ENCODE results near the gene NPTN. TPM values are rescaled to one million over a fixed set of nuclear protein-coding genes. Genes with fewer than 3 reads are reported as not detected.
"Not testable (repeated sequence)": the region's sequence is repeated elsewhere in the genome, so short reads cannot be mapped to it uniquely, and the experiment has no call there.

Gene NPTN
- total RNA-seq, 1 experiment from 2014 or later: 83.3 TPM

DNA sequence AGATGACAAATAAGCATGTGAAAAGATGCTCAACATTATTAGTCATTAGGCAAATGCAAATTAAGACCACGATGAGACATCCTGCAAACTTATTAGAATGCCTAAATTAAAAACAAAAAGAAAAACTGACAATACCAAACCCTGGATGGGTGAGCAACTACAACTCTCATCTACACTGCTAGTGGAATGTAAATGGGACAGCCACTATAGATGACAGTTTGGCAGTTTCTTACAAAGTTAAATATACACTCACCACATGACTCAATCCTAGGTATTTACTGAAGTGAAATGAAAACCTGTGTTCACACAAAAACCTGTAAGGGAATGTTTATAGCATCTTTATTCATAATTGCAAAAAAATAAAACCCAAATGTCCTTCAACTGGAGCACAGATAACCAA is 74.7 kb downstream of the NPTN start:
- no peak for DNase-seq (ENCODE audit: low read depth, low spot score)
- in situ Hi-C loops (cut with HindIII; ENCODE audit: low pct_unique_long_range_greater_than_20kb, low sequenced_read_pairs): no loop called here

DNA sequence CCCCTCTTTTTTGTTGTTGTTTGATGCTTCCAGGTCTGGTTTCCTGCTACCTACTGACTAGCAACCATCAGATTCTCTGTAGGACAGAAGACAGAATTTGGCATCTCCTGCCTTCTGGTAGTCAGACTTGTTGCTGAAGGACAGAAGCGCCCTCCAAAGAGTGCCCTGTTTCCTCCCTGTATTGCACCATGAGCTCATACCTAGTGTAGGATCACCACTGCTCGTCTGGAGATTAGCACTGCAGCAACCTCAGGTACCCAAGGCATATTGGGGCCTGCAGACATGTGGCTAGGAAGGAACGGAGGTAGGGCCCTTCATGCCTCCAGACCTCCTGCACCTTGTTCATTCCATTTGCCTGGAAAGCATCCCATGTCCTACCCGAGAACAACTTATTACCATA is 78.1 kb downstream of the NPTN start:
- DNase-seq (ENCODE audit: low read depth, low spot score): no peak
- in situ Hi-C loops (cut with HindIII; ENCODE audit: low pct_unique_long_range_greater_than_20kb, low sequenced_read_pairs): no loop called here

DNA sequence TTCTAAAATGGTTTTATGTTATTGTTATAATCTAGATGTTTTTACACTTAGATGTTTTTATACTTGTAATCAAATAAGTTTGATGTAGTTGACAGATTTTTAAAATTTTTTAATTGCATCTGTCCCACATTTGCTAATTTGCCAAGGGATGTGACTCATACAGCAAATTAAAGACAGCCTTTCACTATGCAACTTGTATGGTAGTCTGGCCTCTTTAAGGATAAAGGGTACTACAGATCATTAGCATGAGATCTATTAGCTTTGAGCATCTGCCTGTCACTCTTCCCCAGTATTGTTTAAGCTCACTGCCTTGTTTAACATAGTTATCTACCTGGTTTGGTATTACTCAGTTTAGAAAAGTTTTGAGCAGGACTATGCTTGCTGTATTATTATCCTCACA is 83.0 kb downstream of the NPTN start:
- DNase-seq (ENCODE audit: low read depth, low spot score): no peak
- in situ Hi-C loops (cut with HindIII; ENCODE audit: low pct_unique_long_range_greater_than_20kb, low sequenced_read_pairs): no loop called here

DNA sequence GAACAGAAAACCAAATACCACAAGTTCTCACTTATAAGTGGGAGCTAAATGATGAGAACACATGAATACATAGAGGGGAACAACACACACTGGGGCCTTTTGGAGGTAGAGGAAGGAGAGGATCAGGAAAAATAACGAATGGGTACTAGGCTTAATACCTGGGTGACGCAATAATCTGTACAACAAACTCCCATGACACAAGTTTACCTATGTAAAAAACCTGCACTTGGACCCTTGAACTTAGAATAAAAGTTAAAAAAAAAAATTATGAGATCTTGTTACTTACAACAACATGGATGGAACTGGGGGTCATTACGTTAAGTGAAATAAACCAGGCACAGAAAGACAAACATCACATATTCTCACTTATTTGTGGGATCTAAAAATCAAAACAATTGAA is 84.3 kb downstream of the NPTN start:
- in situ Hi-C loops (cut with HindIII; ENCODE audit: low pct_unique_long_range_greater_than_20kb, low sequenced_read_pairs); DNase-seq (ENCODE audit: low read depth, low spot score): not testable (repeated sequence)

DNA sequence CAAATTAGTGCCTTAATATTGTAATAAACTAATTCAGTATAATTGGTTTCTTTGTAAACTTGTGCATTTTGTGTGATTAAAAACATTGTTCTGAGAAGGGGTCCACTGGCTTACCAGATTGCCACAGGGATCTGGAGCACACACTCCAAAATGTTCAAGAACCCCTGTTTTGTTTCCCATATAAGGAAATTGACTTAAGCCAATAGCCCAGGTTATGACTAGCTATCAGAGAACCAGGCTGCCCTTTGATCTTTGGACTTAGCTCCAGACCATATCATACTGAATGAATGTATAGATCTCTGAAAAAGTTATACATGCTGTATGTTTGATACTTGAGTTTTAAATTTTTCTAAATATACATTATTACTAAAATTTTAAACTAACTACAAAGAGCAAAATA is 91.7 kb downstream of the NPTN start:
- DNase-seq (ENCODE audit: low read depth, low spot score): no peak
- in situ Hi-C loops (cut with HindIII; ENCODE audit: low pct_unique_long_range_greater_than_20kb, low sequenced_read_pairs): no loop called here

DNA sequence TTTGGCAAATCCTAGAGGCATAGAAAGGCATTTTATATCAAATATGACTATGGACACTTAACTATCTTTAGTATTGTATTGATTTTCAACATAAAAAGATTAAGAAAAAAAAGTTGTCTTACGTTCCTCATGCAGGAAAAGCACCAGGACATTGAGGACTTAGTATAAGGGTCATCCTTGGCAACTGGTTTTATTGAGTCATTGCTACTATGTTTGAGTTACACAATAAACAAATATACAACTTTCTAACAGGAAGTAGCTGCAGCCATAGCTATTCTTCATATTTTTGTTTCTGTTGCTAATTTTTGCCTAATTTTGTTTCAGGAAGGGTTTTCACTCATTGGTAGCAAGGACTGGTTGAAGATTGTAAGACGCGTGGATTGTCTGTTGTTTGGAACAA is 93.0 kb downstream of the NPTN start:
- in situ Hi-C loops (cut with HindIII; ENCODE audit: low pct_unique_long_range_greater_than_20kb, low sequenced_read_pairs): no loop called here
- DNase-seq (ENCODE audit: low read depth, low spot score): no peak

DNA sequence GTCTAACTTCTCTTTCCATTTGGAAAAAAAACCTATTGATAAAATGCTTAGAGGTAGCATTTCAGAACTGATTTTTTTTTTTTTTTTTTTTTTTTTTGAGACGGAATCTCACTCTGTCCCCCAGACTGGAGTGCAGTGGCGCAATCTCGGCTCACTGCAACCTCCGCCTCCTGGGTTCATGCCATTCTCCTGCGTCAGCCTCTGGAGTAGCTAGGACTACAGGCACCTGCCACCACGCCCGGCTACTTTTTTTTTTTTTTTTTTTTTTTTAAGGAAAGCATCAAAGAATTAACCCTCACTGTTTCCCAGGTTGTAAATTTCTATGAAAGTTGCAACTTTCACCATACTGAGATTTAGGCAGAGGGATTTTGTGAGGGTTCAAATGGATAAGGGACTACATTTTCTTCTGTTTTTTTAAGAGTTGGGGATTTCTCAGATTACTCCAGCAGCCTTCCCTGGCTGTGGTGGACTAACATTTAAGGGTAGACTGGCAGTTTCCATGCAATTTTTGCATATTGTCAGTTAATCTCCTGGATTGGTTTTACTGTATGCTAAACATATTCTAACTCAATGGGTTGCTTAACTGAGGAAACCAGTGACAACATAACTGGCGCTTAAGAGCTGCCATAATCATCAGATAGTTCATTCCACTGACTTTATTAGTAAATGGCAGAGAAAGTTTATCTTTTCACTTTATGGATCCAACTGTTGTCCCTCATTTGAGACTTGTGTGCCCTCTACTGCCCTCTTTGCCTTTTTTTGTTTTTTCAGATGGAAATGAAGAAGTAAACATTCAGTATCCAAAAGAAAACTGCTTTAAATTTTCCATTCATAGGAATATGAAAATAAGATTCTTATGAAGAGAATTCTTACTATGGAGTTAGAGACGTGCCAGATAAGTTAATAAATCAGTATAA is 93.7 kb downstream of the NPTN start:
- in situ Hi-C loops (cut with HindIII; ENCODE audit: low pct_unique_long_range_greater_than_20kb, low sequenced_read_pairs): no loop called here
- DNase-seq (ENCODE audit: low read depth, low spot score): no peak

DNA sequence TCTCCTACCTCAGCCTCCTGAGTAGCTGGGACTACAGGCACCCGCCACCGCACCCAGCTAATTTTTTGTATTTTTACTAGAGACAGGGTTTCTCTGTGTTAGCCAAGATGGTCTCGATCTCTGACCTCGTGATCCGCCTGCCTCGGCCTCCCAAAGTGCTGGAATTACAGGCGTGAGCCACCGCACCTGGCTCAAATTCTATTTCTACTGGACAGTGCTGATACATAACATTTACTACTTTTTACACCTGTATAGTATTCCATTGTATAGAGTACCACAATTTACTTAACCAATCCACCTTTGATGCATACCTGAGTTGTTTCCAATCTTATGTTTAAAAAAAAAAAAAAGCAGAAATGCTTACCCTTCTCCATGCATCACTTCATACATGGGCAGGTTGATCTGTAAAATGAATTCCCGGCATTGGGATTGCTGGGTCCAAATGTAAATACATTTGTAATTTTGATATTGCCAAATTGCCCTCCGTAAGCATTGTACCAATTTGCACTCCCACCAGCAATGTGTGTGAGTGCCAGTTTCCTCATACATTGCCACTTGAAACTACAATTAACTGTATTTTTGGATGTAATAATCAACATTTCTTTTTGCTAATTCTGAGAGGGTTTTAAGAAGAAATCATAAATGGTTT is 94.5 kb downstream of the NPTN start:
- in situ Hi-C loops (cut with HindIII; ENCODE audit: low pct_unique_long_range_greater_than_20kb, low sequenced_read_pairs): no loop called here
- no peak for DNase-seq (ENCODE audit: low read depth, low spot score)

DNA sequence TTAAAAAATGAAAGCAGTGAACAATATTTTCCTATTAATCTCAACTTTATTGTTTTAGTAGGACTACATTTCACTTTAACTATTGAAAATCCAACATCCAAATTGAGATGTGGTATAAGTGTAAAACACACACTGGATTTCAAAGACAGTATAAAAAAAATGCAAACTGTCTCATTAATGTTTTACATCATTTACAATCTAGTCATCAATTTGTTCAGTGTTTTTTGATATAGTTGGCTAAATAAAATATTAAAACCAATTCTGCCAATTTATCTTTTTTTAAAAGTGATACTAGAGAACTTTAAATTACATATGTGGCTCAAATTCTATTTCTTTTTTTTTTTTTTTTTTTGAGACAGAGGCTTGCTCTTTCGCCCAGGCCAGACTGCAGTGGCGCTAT is 95.1 kb downstream of the NPTN start:
- DNase-seq (ENCODE audit: low read depth, low spot score): no peak
- in situ Hi-C loops (cut with HindIII; ENCODE audit: low pct_unique_long_range_greater_than_20kb, low sequenced_read_pairs): no loop called here

DNA sequence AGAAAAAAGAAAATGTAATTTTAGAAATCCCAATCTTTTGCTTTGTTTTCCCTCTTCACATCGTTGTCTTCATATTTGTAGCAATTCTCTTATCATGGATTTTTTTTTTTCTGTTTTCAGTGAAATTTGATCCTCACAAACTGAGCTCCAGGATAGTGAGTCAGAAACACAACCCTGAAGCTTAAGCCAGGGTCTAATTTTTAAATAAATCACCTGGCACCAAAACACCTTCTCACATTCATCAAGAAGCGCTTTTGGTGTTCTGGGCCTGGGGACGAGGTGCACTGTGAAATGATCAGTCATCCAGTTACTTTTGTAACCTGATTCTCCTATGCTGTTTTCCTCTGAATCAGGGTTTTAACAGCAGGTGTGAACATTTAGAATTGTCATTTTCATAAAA is 102.5 kb downstream of the NPTN start:
- no peak for DNase-seq (ENCODE audit: low read depth, low spot score)
- in situ Hi-C loops (cut with HindIII; ENCODE audit: low pct_unique_long_range_greater_than_20kb, low sequenced_read_pairs): no loop called here

DNA sequence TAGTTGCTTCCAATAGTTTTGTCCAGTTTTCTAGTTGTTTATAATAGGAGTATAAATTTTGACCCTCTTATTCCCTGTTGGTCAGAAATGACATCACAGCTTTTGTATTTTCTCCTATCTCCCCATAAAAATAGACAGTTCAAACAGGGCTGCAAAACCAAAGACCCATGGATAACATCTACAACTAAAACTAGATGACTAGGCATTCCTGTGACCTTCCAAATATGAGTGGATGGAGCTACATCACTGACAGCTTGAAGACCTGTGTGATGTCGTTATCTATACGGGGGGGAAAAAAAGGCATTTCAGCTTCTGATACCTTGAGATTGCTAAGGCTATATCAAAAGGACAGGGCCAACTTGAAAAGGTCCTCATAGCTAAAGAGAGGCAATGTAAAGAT is 105.6 kb downstream of the NPTN start:
- DNase-seq (ENCODE audit: low read depth, low spot score): no peak
- in situ Hi-C loops (cut with HindIII; ENCODE audit: low pct_unique_long_range_greater_than_20kb, low sequenced_read_pairs): no loop called here

DNA sequence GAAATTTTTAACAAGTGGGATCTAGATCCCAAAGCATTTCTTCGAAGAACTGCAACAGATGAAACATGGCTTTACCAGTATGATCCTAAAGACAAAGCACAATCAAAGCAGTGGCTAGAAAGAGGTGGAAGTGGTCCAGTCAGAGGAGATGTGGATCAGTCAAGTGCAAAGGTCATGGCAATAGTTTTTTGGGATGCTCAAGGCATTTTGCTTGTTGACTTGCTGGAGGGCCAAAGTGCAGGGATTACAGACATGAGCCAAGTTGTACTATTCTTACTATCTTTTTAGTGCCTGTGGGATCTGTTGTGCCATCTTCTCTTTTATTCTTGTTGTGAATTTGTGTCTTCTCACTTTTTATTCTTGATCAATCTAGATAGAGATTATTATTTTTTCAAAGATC is 108.3 kb downstream of the NPTN start:
- in situ Hi-C loops (cut with HindIII; ENCODE audit: low pct_unique_long_range_greater_than_20kb, low sequenced_read_pairs): no loop called here

DNA sequence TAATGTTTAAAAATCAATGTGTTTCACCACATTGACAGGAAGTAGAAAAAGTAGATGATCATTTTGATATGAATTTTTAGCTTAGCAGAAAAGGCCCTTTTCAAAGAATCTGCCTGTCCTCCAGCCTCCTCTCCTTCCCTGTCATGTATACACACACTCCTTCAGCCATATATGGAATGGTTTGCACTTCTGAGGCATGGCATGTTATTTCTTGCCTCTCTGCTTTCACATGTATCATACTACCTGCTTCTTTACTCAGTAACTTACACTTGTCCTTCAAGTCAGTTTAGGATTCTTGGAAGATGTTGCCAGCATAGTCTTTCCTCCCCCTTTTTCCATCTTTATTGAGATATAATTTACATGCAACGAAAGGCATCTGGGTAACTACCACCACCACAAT is 111.2 kb downstream of the NPTN start:
- in situ Hi-C loops (cut with HindIII; ENCODE audit: low pct_unique_long_range_greater_than_20kb, low sequenced_read_pairs): no loop called here
- no peak for DNase-seq (ENCODE audit: low read depth, low spot score)

More for the DNA sequence above, 108.3 kb downstream of the NPTN start:
- DNase-seq (ENCODE audit: low read depth, low spot score): no peak

DNA sequence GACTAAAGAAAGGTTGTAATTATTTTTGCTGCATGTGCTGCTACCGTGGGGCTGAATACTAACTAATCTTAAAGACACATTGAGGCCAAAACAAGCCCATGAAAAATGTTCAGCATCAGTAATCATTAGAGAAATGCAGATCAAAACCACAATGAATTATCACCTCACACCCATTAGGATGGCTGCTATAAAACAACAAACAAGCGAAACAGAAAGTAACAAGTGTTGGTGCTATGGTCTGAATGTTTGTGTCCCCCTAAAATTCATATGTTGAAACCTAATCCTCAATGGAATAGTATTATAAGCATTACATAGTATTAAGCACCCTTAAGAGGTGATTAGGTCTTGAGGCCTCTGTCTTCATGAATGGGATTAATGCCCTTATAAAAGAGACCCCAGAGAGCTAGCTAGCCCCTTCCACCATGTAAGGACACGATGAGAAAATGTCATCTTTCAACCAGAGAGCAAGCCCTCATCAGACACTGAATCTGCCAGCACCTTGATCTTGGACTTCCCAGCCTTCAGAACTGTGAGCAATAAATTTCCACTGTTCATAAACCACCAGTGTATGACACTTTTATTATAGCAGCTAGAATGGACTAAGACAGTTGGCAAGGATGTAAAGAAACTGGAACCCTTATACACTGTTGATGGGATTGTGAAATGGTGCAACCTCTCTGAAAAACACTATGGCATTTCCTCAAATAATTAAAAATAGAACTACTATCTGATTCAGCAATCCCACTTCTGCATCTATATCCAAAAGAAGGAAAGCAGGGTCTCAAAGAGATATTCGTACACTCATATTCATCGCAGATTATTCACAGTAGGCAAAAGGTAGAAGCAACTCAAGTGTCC is 114.1 kb downstream of the NPTN start:
- in situ Hi-C loops (cut with HindIII; ENCODE audit: low pct_unique_long_range_greater_than_20kb, low sequenced_read_pairs): no loop called here
- no peak for DNase-seq (ENCODE audit: low read depth, low spot score)

DNA sequence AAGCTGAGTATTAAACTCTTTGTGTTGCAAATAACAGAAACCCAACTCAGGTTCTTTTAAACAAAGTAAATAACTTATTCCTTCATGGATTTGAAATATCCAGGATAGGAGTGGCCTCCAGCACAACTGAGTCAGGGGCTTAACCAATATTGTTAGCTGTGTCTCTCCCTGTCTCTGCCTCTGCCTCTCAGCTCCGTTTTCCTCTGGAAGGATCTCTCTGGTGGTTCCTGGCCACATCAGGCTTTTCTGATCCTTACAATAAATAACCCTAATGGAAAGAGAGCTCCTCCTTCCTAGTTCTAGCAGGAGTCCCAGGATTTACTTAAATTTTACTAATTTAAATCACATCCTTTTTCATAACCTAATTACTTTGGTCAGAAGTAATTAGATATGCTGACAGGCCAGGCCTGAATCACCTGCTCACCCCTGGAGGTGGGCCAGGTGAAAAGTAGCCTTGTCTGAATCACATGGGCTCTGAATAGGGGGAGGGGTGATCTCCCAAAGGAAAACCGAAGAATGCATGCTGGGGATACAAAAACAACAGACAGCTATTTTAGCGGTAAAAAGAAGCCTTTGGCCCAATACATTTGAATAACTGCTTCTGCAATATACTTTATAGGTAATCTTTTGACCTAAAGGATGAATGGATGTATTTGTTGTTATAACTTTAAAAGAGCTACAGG is 114.9 kb downstream of the NPTN start:
- no peak for DNase-seq (ENCODE audit: low read depth, low spot score)
- in situ Hi-C loops (cut with HindIII; ENCODE audit: low pct_unique_long_range_greater_than_20kb, low sequenced_read_pairs): no loop called here

DNA sequence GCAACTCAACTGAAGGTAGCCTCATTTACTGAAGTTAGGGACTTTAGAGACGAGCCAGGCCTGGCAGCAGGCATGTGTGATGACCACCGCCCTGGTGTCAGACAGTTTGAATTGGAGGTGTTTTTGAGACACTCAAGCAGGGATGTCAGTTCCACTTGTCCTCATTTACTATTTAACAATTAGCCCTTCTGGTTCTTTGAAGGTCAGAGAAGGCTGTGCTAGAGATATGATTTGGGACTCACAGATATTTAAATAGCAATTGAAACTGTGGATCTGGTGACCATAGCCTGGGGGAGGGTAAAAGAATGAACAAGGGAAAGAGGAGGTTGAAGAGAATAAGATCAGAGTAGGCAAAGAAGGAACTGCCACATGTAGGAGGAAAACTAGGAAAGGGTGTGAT is 115.6 kb downstream of the NPTN start:
- DNase-seq (ENCODE audit: low read depth, low spot score): peak; percentile 28
- in situ Hi-C loops (cut with HindIII; ENCODE audit: low pct_unique_long_range_greater_than_20kb, low sequenced_read_pairs): no loop called here

DNA sequence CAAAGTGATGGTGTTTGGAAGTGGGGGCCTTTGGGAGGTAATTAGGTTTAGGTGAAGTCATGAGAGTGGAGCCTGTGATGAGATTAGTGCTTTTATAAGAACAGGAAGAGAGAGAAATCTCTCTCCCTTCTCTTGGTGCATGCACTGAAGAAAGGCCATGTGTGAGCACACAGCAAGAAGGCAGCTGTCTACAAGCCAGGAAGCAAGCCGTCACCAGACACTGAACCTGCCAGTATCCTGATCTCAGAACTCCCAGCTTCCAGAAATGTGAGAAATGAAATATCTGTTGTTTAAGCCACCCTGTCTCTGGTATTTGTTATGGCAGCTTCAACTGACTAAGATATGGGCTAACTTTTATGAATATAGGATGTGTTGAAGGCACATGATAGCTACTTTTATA is 117.7 kb downstream of the NPTN start:
- in situ Hi-C loops (cut with HindIII; ENCODE audit: low pct_unique_long_range_greater_than_20kb, low sequenced_read_pairs): no loop called here
- no peak for DNase-seq (ENCODE audit: low read depth, low spot score)
